Measurements from ENCODE around the gene TCN2.
"Not testable (repeated sequence)": the region's sequence is repeated elsewhere in the genome, so short reads cannot be mapped to it uniquely, and the experiment has no call there.

Gene TCN2

DNA sequence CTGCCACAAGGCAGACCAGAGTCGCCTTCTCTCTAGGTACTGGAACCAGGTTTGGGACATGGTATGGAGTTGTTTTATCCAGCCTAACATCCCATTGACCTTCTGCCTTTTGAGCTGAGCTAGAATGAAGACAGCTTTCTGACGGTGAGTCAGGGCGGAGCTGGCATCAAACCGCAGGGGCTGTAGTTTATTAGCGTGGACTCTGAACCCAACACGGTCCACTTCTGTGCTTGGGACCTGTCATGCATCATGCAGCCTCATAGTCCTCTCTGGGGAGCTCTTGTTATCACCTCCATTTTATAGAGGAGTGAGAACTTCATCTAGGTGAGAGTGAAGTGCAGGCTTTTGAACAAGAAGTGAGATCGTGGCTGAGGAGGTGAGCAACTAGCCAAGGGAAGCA is 40.8 kb upstream of the TCN2 start:
- Histone ChIP-seq H3K36me3 (ENCODE audit: control insufficient read depth in 5 of 5, insufficient read depth in 5 of 5, low read length in 5 of 5) (no peaks in the 10 kb centered on the region), H3K27me3 (ENCODE audit: control insufficient read depth in 5 of 5, insufficient read depth in 4 of 5, low read length in 5 of 5) (peaks cover 8 to 20% (median 12%) of the 10 kb centered on the region in 5 donors), H3K9ac (ENCODE audit: low read length in 5 of 5) (no peak overlapping the region), H3K9me3 (ENCODE audit: control insufficient read depth in 5 of 5, low read length in 5 of 5) (no peaks in the 10 kb centered on the region), H3K4me1 (ENCODE audit: control insufficient read depth in 5 of 5, insufficient read depth in 5 of 5, low read length in 5 of 5) (no peaks in the 10 kb centered on the region), H3K4me3 (ENCODE audit: low read depth in 1 of 5, low read length in 5 of 5) (no peak overlapping the region), H3K27ac (ENCODE audit: low read depth, low read length) (no peak overlapping the region)

GRCh38 chr22:30567277-30567676 is 39.7 kb upstream of the TCN2 start:
- H3K9ac ChIP-seq (ENCODE audit: low read length in 5 of 5); H3K4me1 ChIP-seq (ENCODE audit: control insufficient read depth in 5 of 5, insufficient read depth in 5 of 5, low read length in 5 of 5); H3K9me3 ChIP-seq (ENCODE audit: control insufficient read depth in 5 of 5, low read length in 5 of 5); H3K27ac ChIP-seq (ENCODE audit: low read depth, low read length); H3K4me3 ChIP-seq (ENCODE audit: low read depth in 1 of 5, low read length in 5 of 5); H3K36me3 ChIP-seq (ENCODE audit: control insufficient read depth in 5 of 5, insufficient read depth in 5 of 5, low read length in 5 of 5): not testable (repeated sequence)
- peaks cover 4 to 14% (median 8%) of the 10 kb centered on the region in 5 donors for H3K27me3 ChIP-seq (ENCODE audit: control insufficient read depth in 5 of 5, insufficient read depth in 4 of 5, low read length in 5 of 5)

DNA sequence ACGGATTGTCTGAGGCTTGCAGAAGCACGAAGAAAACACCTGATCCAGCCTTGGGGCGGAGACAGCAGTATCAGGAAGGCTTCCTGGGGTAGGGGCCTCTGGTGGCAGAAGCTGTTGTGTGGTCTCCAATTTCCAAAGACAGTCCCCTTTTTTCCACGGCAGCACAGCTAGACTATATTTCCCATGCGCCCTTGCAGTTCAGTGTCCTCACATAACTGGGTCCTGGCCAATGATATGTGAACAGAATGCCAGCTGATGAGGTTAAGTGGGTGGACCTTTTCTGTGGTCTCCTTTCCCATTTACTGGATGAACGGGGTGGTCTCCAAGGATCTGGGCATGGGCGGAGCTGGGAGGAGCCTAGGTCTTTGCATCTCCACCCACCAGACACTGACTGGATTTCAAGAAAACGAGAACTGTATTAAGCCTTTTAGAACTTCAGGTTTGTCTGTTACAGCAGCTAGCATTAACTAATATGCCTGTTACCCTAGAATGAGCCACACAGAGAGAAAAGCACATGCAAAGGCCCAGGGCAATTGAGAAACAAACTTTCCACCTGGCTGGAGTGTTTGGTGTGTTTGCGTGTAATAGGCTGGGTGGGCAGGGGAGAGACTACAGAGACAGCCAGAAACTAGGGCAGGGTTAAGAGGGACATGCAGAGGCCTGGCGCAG is 38.7 kb upstream of the TCN2 start:
- Histone ChIP-seq H3K9ac (ENCODE audit: low read length in 5 of 5) (no peak overlapping the region), H3K4me3 (ENCODE audit: low read depth in 1 of 5, low read length in 5 of 5) (no peak overlapping the region), H3K36me3 (ENCODE audit: control insufficient read depth in 5 of 5, insufficient read depth in 5 of 5, low read length in 5 of 5) (no peaks in the 10 kb centered on the region), H3K9me3 (ENCODE audit: control insufficient read depth in 5 of 5, low read length in 5 of 5) (no peaks in the 10 kb centered on the region), H3K4me1 (ENCODE audit: control insufficient read depth in 5 of 5, insufficient read depth in 5 of 5, low read length in 5 of 5) (no peaks in the 10 kb centered on the region), H3K27ac (ENCODE audit: low read depth, low read length) (no peak overlapping the region), H3K27me3 (ENCODE audit: control insufficient read depth in 5 of 5, insufficient read depth in 4 of 5, low read length in 5 of 5) (peaks cover 4 to 10% (median 8%) of the 10 kb centered on the region in 5 donors)

GRCh38 chr22:30569674-30570202 is 37.2 kb upstream of the TCN2 start:
- peaks cover 3 to 8% (median 5%) of the 10 kb centered on the region in 5 donors for H3K27me3 ChIP-seq (ENCODE audit: control insufficient read depth in 5 of 5, insufficient read depth in 4 of 5, low read length in 5 of 5)
- no peak overlapping the region for H3K27ac ChIP-seq (ENCODE audit: low read depth, low read length)
- no peaks in the 10 kb centered on the region for H3K9me3 ChIP-seq (ENCODE audit: control insufficient read depth in 5 of 5, low read length in 5 of 5)
- peaks cover 0 to 1% (median 0%) of the 10 kb centered on the region in 5 donors for H3K4me1 ChIP-seq (ENCODE audit: control insufficient read depth in 5 of 5, insufficient read depth in 5 of 5, low read length in 5 of 5)
- H3K36me3 ChIP-seq (ENCODE audit: control insufficient read depth in 5 of 5, insufficient read depth in 5 of 5, low read length in 5 of 5): no peaks in the 10 kb centered on the region
- no peak overlapping the region for H3K9ac ChIP-seq (ENCODE audit: low read length in 5 of 5)
- H3K4me3 ChIP-seq (ENCODE audit: low read depth in 1 of 5, low read length in 5 of 5): no peak overlapping the region

GRCh38 chr22:30572210-30572609 is 34.8 kb upstream of the TCN2 start:
- Histone ChIP-seq H3K4me1 (ENCODE audit: control insufficient read depth in 5 of 5, insufficient read depth in 5 of 5, low read length in 5 of 5) (peaks cover 0 to 6% (median 2%) of the 10 kb centered on the region in 5 donors), H3K36me3 (ENCODE audit: control insufficient read depth in 5 of 5, insufficient read depth in 5 of 5, low read length in 5 of 5) (peaks cover 0 to 20% (median 18%) of the 10 kb centered on the region in 5 donors), H3K9ac (ENCODE audit: low read length in 5 of 5) (no peak overlapping the region), H3K27ac (ENCODE audit: low read depth, low read length) (no peak overlapping the region), H3K9me3 (ENCODE audit: control insufficient read depth in 5 of 5, low read length in 5 of 5) (no peaks in the 10 kb centered on the region), H3K27me3 (ENCODE audit: control insufficient read depth in 5 of 5, insufficient read depth in 4 of 5, low read length in 5 of 5) (peaks cover 0 to 12% (median 5%) of the 10 kb centered on the region in 5 donors), H3K4me3 (ENCODE audit: low read depth in 1 of 5, low read length in 5 of 5) (no peak overlapping the region)

- Histone ChIP-seq H3K36me3 (ENCODE audit: control insufficient read depth in 5 of 5, insufficient read depth in 5 of 5, low read length in 5 of 5) (peaks cover 0 to 28% (median 26%) of the 10 kb centered on the region in 5 donors), H3K27ac (ENCODE audit: low read depth, low read length) (no peak overlapping the region), H3K4me3 (ENCODE audit: low read depth in 1 of 5, low read length in 5 of 5) (no peak overlapping the region), H3K9me3 (ENCODE audit: control insufficient read depth in 5 of 5, low read length in 5 of 5) (no peaks in the 10 kb centered on the region), H3K27me3 (ENCODE audit: control insufficient read depth in 5 of 5, insufficient read depth in 4 of 5, low read length in 5 of 5) (peaks cover 0 to 10% (median 5%) of the 10 kb centered on the region in 5 donors), H3K4me1 (ENCODE audit: control insufficient read depth in 5 of 5, insufficient read depth in 5 of 5, low read length in 5 of 5) (peaks cover 0 to 6% (median 2%) of the 10 kb centered on the region in 5 donors), H3K9ac (ENCODE audit: low read length in 5 of 5) (no peak overlapping the region)
These were observed 34.0 kb upstream of the TCN2 start for GRCh38 chr22:30572840-30573593.

DNA sequence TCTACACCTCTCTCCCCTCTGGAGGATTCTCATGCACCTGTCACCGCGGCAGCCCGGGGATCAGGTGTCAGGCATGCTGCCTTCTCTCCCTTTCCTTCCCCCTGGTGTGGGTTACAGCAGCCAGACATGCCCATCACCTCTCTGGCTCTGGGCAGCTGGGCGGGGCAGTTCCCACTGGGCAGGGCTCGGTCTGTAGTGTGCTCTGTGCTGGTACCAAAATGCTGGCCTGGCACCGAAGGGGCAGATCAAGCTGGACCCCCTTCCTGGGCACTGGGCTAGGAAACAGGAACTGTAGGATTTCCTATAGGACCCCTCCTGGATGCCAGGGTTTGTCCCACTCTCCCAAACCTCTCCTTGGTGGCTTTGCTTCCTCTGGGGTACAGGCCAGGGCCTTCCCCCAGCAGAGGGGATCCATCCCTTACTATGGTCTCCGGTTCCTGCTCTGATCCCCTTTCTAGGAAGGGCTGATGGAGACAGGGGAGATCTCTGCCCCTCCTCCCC is 33.3 kb upstream of the TCN2 start:
- peaks cover 0 to 34% (median 33%) of the 10 kb centered on the region in 5 donors for H3K36me3 ChIP-seq (ENCODE audit: control insufficient read depth in 5 of 5, insufficient read depth in 5 of 5, low read length in 5 of 5)
- H3K9ac ChIP-seq (ENCODE audit: low read length in 5 of 5): no peak overlapping the region
- peaks cover 0 to 6% (median 2%) of the 10 kb centered on the region in 5 donors for H3K4me1 ChIP-seq (ENCODE audit: control insufficient read depth in 5 of 5, insufficient read depth in 5 of 5, low read length in 5 of 5)
- H3K27ac ChIP-seq (ENCODE audit: low read depth, low read length): no peak overlapping the region
- H3K27me3 ChIP-seq (ENCODE audit: control insufficient read depth in 5 of 5, insufficient read depth in 4 of 5, low read length in 5 of 5): peaks cover 0 to 8% (median 4%) of the 10 kb centered on the region in 5 donors
- no peak overlapping the region for H3K4me3 ChIP-seq (ENCODE audit: low read depth in 1 of 5, low read length in 5 of 5)
- H3K9me3 ChIP-seq (ENCODE audit: control insufficient read depth in 5 of 5, low read length in 5 of 5): no peaks in the 10 kb centered on the region

DNA sequence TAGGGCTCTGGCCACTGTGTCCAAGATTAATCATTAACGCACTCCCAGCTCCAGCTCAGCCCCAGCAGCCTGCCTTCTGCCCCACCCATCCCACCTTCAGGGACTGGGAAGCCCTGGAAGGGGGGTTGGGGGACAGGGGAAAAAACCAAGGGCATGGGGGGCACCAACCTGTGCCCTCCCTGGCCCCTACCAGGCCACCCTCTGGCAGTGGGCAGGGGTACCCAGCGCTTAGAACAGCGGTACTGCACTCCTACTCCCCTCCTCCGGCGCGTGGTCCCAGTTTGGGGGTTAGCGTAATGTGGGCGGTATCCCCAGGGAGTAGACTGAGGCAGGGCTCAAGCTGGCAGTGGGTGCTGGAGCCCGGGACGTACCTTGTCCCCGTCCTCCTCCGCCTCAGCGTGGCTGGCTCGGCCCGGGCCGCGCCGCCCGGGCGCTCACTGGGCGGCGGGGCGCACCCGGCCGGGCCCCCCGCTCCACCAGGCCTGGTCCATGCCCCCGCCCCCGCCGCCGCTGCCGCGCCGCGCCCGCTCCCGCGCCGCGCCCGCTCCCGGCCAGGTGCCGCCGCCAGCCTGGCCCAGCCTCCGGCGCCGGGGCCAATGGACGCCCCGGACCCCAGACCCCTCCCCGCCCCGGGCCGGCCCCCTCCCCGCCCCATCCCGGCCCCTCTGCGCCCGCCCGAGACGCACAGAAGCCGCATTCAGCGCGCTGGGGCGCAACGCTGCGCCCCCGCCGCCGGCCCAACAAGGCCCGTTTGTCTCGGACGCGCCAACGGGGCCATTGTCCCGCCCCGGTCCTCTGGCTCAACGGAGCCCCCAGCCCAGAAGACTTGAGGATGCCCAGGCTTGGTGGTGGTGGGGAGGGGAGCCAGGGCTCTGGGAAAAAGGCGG is 32.6 kb upstream of the TCN2 start, which contains the start of gene GAL3ST1:
Gene GAL3ST1 (minus strand): TSS at position 571 of the 887 bp plus-strand sequence. CDS start 17,273 bp downstream, outside the sequence.
- Histone ChIP-seq H3K4me3 (ENCODE audit: low read depth in 1 of 5, low read length in 5 of 5) (no peak within 1 kb of the TSS), H3K36me3 (ENCODE audit: control insufficient read depth in 5 of 5, insufficient read depth in 5 of 5, low read length in 5 of 5) (peaks cover 0 to 41% (median 40%) of the 10 kb centered on the region in 5 donors), H3K4me1 (ENCODE audit: control insufficient read depth in 5 of 5, insufficient read depth in 5 of 5, low read length in 5 of 5) (peaks cover 0 to 6% (median 2%) of the 10 kb centered on the region in 5 donors), H3K9me3 (ENCODE audit: control insufficient read depth in 5 of 5, low read length in 5 of 5) (no peaks in the 10 kb centered on the region), H3K9ac (ENCODE audit: low read length in 5 of 5) (no peak within 1 kb of the TSS), H3K27ac (ENCODE audit: low read depth, low read length) (no peak within 1 kb of the TSS), H3K27me3 (ENCODE audit: control insufficient read depth in 5 of 5, insufficient read depth in 4 of 5, low read length in 5 of 5) (peaks cover 0 to 5% (median 4%) of the 10 kb centered on the region in 5 donors)

DNA sequence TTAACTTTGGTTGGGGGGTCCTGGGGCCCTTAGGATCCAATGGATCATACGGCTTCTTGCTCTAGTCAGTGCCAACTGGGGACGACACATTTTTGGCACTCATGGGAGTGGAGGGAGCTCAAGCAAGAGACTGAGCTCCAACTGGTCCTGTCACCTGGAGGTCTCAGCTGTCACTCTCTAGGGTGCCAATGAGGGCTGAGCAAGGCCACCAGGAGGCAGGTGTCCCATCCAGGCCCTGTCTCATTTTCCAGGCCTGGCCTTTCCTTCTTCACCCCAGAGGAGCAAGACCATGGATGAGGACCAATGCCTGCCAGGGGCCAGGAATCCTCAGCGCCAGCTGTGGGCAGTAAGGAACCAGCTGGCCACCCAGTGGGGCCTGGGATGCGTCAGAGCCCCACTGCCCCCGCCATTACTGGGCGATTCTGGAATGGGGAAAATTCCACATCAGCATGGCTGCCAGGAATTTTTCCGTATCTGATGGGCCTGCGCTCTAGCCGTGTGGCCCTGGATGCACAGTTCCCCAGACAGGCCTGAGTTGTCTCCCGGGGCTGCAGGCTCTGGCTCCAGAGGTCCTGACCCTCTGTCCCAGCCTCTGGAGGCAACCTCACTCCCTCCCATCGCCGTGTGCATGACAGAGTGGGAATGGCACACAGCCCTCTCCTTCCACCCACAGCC is 31.8 kb upstream of the TCN2 start:
- H3K9ac ChIP-seq (ENCODE audit: low read length in 5 of 5): no peak overlapping the region
- H3K27me3 ChIP-seq (ENCODE audit: control insufficient read depth in 5 of 5, insufficient read depth in 4 of 5, low read length in 5 of 5): peaks cover 0 to 5% (median 3%) of the 10 kb centered on the region in 5 donors
- H3K27ac ChIP-seq (ENCODE audit: low read depth, low read length): no peak overlapping the region
- H3K4me1 ChIP-seq (ENCODE audit: control insufficient read depth in 5 of 5, insufficient read depth in 5 of 5, low read length in 5 of 5): peaks cover 0 to 6% (median 2%) of the 10 kb centered on the region in 5 donors
- peaks cover 0 to 49% (median 48%) of the 10 kb centered on the region in 5 donors for H3K36me3 ChIP-seq (ENCODE audit: control insufficient read depth in 5 of 5, insufficient read depth in 5 of 5, low read length in 5 of 5)
- H3K9me3 ChIP-seq (ENCODE audit: control insufficient read depth in 5 of 5, low read length in 5 of 5): no peaks in the 10 kb centered on the region
- no peak overlapping the region for H3K4me3 ChIP-seq (ENCODE audit: low read depth in 1 of 5, low read length in 5 of 5)

Measured in subcutaneous abdominal adipose tissue (tissue), 5 donors.